ENCODE data around the gene IFT81. TPM values are rescaled to one million over a fixed set of nuclear protein-coding genes. Genes with fewer than 3 reads are reported as not detected.

The IFT81 gene
- total RNA-seq (2022; extraction: Qiagen RNA extraction), result 12.3 to 24.2 TPM (median 16.7 TPM) in 5 replicates

DNA sequence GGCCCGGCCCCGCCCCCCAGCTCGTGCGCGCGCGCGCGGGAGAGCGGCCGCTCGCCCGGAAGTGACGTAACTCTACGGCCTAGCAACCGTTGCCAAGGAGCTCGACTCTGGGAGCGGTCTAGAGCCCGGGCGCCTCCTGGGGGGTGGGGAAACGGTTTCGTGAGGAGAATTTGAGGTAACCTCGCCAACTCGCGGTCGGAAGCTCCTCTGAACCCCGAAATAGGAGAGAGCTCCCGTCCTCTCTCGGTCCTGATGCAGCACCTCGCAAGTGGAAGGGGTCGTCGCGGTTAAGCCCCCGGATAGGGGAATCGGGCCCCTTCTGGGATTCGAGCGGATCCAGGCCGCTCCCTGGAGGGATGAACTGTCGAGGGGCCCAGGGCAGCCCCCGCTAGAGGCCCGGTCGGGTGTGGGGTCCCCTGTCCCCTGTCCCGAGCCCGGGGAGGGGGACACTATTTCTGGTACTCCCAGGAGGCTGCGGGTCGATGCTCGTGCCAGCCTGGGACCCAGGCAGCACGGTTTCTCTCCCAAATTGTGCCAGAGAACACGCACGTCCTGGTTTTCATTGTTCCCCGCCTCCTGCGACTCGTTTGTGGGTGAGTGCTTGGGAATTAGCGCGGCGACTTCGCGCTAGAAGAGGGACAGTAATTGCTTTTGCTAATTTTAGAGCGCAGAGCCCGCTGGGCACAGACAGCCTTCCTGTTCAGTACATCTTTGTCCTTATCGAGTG is at the start of gene IFT81:
TSS of gene IFT81 (plus strand) at position 89 of the 727 bp plus-strand sequence. CDS start 3,024 bp downstream, outside the sequence.

Other genes with a start within 250 kb of the IFT81 start
- 19.3 to 23.1 TPM (median 21.6 TPM) in 5 replicates for gene GLTP, start 243.8 kb upstream of the IFT81 start, total RNA-seq (2022; extraction: Qiagen RNA extraction)
- 14.1 to 17.4 TPM (median 16.1 TPM) in 5 replicates for gene TCHP, start 224.1 kb upstream of the IFT81 start, total RNA-seq (2022; extraction: Qiagen RNA extraction)
- gene GIT2, start 128.0 kb upstream of the IFT81 start, total RNA-seq (2022; extraction: Qiagen RNA extraction), result 15.1 to 23.1 TPM (median 19.6 TPM) in 5 replicates
- gene ANKRD13A, start 124.9 kb upstream of the IFT81 start, total RNA-seq (2022; extraction: Qiagen RNA extraction), result 12.9 to 21.3 TPM (median 16.2 TPM) in 5 replicates
- gene C12orf76, start 75.8 kb upstream of the IFT81 start, total RNA-seq (2022; extraction: Qiagen RNA extraction), result 6.0 to 8.5 TPM (median 7.7 TPM) in 5 replicates
- 233 to 328 TPM (median 280 TPM) in 5 replicates for gene ATP2A2, start 156.9 kb downstream of the IFT81 start, total RNA-seq (2022; extraction: Qiagen RNA extraction)